ENCODE measurements around the gene LINC01488. TPM values are rescaled to one million over a fixed set of nuclear protein-coding genes. Genes with fewer than 3 reads are reported as not detected.

The LINC01488 gene
- polyA plus RNA-seq, 2 donors, result 0.02 TPM; not detected in 1

DNA sequence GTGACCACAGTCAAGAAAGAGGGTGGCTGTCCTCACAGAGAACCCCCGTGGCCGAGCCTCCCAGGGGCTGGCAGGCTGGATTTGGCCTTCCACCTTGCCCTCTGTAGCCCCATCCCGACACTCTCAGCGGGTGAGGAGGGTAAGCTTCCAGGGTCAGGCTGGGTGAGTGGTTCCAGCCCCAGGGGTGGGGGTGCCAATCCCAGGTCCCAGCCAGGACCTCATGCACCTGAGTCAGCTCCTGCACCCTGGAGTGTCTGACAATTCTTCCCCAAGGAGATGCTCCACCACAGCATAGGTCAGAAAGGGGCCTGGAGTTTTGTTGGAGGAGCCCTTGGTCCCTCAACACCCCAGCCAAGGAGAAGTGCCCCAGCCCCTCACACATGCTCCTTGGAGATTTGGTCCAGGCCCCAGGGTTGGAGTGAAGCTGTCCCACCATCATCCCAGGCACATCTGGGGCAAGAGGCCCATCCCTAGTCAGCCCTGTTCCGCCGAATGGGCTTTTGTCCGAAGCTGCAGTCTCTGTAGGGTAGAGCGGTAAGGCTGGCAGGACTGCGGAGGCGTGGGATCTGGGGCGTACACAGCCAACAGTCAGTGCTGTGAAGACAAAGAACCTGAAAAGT, 8.4 kb downstream of the LINC01488 start:
- no peak overlapping the region for H3K4me3 ChIP-seq (ENCODE audit: low read depth in 1 of 2, low read length in 2 of 2)
- H3K27ac ChIP-seq (ENCODE audit: low read depth in 2 of 2, low read length in 1 of 2), result no peak overlapping the region
- no peaks in the 10 kb centered on the region for H3K27me3 ChIP-seq (ENCODE audit: control insufficient read depth in 1 of 2, insufficient read depth in 2 of 2, low read length in 2 of 2)
- no peaks in the 10 kb centered on the region for H3K36me3 ChIP-seq (ENCODE audit: control insufficient read depth in 2 of 2, insufficient read depth in 2 of 2, low read length in 1 of 2)
- H3K4me1 ChIP-seq (ENCODE audit: control insufficient read depth in 2 of 2, insufficient read depth in 2 of 2, low read length in 1 of 2), result peaks cover 0 to 3% of the 10 kb centered on the region in 2 donors
- H3K9me3 ChIP-seq (ENCODE audit: control insufficient read depth in 2 of 2, insufficient read depth in 1 of 2, low read depth in 1 of 2, low read length in 1 of 2), result no peaks in the 10 kb centered on the region
- WGBS, 2 donors, result 90 to 94% methylated on average over 11 of the region's 11 CpGs

DNA sequence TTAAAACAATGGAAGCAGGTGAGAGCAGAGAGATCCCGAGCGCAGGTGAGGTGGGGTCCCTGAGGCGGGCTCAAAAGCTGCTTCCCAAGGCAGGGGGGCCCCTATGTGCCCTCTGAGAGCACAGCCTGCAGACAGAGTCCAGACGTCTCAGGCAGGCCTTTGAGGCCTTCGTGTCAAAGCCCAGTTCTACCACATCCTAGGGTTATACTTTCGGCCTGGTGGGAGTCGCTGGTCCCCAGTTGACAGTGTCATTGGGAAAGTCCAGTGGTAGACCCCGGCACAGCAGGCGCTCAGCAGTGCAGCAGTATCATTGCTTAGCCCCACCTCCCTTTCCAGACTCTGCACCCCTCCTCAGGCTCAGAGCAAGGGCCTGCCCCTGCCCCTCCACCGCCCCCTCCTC, 9.1 kb downstream of the LINC01488 start:
- 93 to 94% methylated on average over 10 of the region's 10 CpGs for WGBS, 2 donors
- Histone ChIP-seq H3K9me3 (ENCODE audit: control insufficient read depth in 2 of 2, insufficient read depth in 1 of 2, low read depth in 1 of 2, low read length in 1 of 2) (no peaks in the 10 kb centered on the region), H3K36me3 (ENCODE audit: control insufficient read depth in 2 of 2, insufficient read depth in 2 of 2, low read length in 1 of 2) (no peaks in the 10 kb centered on the region), H3K27ac (ENCODE audit: low read depth in 2 of 2, low read length in 1 of 2) (no peak overlapping the region), H3K27me3 (ENCODE audit: control insufficient read depth in 1 of 2, insufficient read depth in 2 of 2, low read length in 2 of 2) (no peaks in the 10 kb centered on the region), H3K4me1 (ENCODE audit: control insufficient read depth in 2 of 2, insufficient read depth in 2 of 2, low read length in 1 of 2) (peaks cover 0 to 3% of the 10 kb centered on the region in 2 donors), H3K4me3 (ENCODE audit: low read depth in 1 of 2, low read length in 2 of 2) (no peak overlapping the region)

DNA sequence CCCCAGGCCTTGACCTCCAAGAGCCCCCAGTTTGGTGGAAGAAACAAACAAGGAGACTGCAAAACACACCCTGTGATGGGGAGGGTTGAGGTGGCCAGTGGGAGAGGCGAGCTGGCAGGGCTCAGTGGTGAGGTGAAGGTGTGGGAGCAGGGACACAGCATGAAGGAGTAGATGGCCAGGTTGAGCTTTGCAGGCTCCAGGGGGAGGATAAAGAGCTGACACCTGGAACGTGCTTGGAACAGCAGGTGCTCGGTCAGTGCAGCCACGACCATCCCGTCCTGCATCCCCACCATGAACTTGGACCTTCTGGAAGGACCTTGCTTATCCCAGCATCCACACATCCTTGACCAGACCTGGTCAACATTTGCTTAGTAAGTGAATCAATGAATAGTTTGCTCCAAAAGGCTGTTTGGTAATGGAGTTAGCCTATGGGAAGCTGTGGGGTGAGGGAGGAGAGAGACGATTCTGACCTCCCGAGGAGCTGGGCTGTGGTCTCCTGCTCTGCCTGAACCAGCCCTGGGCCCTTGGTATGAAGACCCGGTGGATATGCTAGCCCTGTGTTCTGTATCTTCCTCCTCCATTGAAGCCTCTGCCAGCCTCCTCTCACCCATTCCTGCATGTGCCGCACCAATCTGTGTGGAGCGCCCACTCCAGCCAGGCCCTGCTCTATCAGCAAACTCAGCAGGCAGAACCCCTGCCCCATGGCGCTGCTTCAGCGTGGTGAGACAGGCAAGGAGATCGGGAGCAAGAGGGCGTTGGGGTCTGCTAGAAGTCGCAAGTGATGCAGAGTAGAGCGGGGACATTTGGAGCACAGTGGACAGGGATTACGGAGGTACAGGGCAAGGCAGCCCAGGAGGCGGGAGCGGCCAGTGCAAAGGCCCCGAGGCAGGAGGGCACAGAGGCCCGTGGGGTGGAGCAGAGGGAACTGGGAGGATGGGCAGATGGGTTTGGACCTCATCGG, 9.9 kb downstream of the LINC01488 start:
- Histone ChIP-seq H3K36me3 (ENCODE audit: control insufficient read depth in 2 of 2, insufficient read depth in 2 of 2, low read length in 1 of 2) (no peaks in the 10 kb centered on the region), H3K9me3 (ENCODE audit: control insufficient read depth in 2 of 2, insufficient read depth in 1 of 2, low read depth in 1 of 2, low read length in 1 of 2) (no peaks in the 10 kb centered on the region), H3K27ac (ENCODE audit: low read depth in 2 of 2, low read length in 1 of 2) (no peak overlapping the region), H3K4me3 (ENCODE audit: low read depth in 1 of 2, low read length in 2 of 2) (no peak overlapping the region), H3K27me3 (ENCODE audit: control insufficient read depth in 1 of 2, insufficient read depth in 2 of 2, low read length in 2 of 2) (no peaks in the 10 kb centered on the region), H3K4me1 (ENCODE audit: control insufficient read depth in 2 of 2, insufficient read depth in 2 of 2, low read length in 1 of 2) (peaks cover 0 to 3% of the 10 kb centered on the region in 2 donors)
- WGBS, 2 donors, result 82 to 88% methylated on average over 22 of the region's 22 CpGs

DNA sequence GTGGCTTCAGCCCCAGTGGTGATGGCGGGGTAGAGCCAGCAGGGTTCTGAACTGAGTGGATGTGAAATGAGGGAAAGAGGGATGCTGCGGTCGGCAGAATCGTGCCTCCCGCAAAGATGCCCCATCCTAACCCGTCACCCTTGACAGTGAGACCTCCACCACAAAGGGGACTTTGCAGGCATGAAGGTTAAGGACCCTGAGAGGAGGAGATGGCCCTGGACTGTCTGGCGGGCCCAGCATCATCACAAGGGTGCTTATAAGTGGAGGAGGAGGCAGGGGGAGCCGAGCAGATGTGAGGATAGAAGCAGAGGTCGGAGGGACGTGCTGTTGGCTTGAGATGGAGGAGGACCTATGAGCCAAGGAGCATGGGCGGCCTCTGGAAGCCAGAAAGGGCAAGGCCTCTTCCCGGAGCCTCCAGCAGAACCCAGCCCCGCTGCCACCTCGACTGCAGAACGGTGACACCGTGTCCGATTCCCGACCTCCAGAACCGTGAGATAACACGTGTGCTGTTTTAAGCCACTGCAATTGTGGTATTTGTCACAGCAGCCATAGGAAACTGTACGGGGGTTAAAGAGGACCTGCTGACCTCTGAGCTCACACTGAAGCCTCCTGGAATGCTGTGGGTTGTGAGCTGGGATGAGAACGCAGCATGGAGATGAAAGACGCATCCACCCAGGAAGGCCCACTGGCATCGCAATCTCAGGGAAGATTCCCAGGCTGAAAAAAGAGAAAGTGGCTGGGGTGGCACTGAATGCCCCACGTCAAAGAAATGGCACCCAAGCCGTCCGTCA, 10.9 kb downstream of the LINC01488 start:
- 85 to 86% methylated on average over 27 of the region's 27 CpGs for WGBS, 2 donors
- no peaks in the 10 kb centered on the region for H3K36me3 ChIP-seq (ENCODE audit: control insufficient read depth in 2 of 2, insufficient read depth in 2 of 2, low read length in 1 of 2)
- no peak overlapping the region for H3K4me3 ChIP-seq (ENCODE audit: low read depth in 1 of 2, low read length in 2 of 2)
- peaks cover 0 to 3% of the 10 kb centered on the region in 2 donors for H3K4me1 ChIP-seq (ENCODE audit: control insufficient read depth in 2 of 2, insufficient read depth in 2 of 2, low read length in 1 of 2)
- no peaks in the 10 kb centered on the region for H3K27me3 ChIP-seq (ENCODE audit: control insufficient read depth in 1 of 2, insufficient read depth in 2 of 2, low read length in 2 of 2)
- H3K27ac ChIP-seq (ENCODE audit: low read depth in 2 of 2, low read length in 1 of 2), result no peak overlapping the region
- no peaks in the 10 kb centered on the region for H3K9me3 ChIP-seq (ENCODE audit: control insufficient read depth in 2 of 2, insufficient read depth in 1 of 2, low read depth in 1 of 2, low read length in 1 of 2)

DNA sequence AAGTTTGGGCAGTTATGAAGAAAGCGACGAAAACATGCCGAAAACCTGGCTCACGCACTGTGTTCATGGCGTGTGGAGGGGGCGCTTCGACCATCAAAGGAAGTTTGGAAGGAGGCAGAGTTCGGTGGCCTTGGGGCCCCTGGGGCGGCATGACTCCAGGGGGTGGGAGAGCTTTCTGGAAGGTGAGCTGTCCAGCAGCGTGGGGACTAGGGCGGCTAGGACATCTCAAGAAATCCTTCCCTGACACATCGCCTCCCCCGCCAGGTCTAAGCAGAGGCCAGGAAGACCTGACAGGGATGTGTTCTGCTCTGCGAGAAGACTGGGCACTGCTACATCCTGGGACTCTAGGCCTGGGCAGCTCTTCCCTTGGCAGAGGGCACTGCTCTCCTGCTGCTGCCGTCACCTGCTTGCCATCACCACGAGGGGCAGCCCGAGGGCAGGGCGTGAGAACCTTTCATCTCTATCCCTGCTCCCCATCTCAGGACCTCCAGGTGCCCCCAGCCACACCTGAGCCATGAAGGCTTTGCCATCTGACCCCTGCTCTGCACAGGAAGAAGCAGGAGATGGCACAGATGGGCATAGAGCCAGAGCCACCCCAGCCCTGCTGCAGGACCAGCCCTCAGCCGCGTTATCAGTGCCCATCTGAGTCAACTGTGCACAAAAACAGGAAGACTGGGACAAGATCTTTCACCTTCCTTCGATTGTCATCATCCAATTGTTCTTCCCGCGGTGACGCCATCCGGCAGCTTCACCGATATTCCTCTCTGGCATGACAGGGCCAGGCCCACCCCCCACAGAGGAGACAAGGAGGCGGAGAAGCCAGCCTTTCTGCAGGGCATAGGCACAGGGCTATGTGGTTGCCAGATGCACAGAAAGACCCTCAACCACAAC, 12.7 kb downstream of the LINC01488 start:
- H3K36me3 ChIP-seq (ENCODE audit: control insufficient read depth in 2 of 2, insufficient read depth in 2 of 2, low read length in 1 of 2), result no peaks in the 10 kb centered on the region
- H3K4me3 ChIP-seq (ENCODE audit: low read depth in 1 of 2, low read length in 2 of 2), result no peak overlapping the region
- no peak overlapping the region for H3K27ac ChIP-seq (ENCODE audit: low read depth in 2 of 2, low read length in 1 of 2)
- no peaks in the 10 kb centered on the region for H3K9me3 ChIP-seq (ENCODE audit: control insufficient read depth in 2 of 2, insufficient read depth in 1 of 2, low read depth in 1 of 2, low read length in 1 of 2)
- H3K4me1 ChIP-seq (ENCODE audit: control insufficient read depth in 2 of 2, insufficient read depth in 2 of 2, low read length in 1 of 2), result peaks cover 0 to 3% of the 10 kb centered on the region in 2 donors
- H3K27me3 ChIP-seq (ENCODE audit: control insufficient read depth in 1 of 2, insufficient read depth in 2 of 2, low read length in 2 of 2), result no peaks in the 10 kb centered on the region
- 83 to 84% methylated on average over 27 of the region's 27 CpGs for WGBS, 2 donors

DNA sequence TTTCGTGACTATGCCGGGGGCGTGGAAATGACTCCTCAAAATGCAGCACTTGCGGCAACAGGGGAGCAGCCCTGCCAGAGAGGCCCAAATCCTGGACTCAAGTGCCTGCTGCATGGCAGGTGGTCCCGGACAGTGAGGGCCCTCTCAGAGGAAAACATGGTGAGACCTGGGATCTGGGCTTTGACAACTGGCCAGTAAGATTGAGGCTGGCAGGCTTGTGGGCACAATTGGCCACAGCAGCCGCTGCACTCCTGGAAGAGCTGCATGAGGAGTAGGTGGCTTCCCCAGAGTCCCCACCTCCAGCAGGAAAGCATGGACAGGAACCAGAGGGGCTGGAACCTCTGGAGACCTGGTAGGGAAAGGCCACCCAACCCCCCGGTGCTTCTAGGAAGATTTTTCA, 13.4 kb downstream of the LINC01488 start:
- Histone ChIP-seq H3K27ac (ENCODE audit: low read depth in 2 of 2, low read length in 1 of 2) (no peak overlapping the region), H3K9me3 (ENCODE audit: control insufficient read depth in 2 of 2, insufficient read depth in 1 of 2, low read depth in 1 of 2, low read length in 1 of 2) (no peaks in the 10 kb centered on the region), H3K4me3 (ENCODE audit: low read depth in 1 of 2, low read length in 2 of 2) (no peak overlapping the region), H3K36me3 (ENCODE audit: control insufficient read depth in 2 of 2, insufficient read depth in 2 of 2, low read length in 1 of 2) (no peaks in the 10 kb centered on the region), H3K27me3 (ENCODE audit: control insufficient read depth in 1 of 2, insufficient read depth in 2 of 2, low read length in 2 of 2) (no peaks in the 10 kb centered on the region), H3K4me1 (ENCODE audit: control insufficient read depth in 2 of 2, insufficient read depth in 2 of 2, low read length in 1 of 2) (peaks cover 0 to 4% of the 10 kb centered on the region in 2 donors)
- WGBS, 2 donors, result 89 to 90% methylated on average over 7 of the region's 7 CpGs

DNA sequence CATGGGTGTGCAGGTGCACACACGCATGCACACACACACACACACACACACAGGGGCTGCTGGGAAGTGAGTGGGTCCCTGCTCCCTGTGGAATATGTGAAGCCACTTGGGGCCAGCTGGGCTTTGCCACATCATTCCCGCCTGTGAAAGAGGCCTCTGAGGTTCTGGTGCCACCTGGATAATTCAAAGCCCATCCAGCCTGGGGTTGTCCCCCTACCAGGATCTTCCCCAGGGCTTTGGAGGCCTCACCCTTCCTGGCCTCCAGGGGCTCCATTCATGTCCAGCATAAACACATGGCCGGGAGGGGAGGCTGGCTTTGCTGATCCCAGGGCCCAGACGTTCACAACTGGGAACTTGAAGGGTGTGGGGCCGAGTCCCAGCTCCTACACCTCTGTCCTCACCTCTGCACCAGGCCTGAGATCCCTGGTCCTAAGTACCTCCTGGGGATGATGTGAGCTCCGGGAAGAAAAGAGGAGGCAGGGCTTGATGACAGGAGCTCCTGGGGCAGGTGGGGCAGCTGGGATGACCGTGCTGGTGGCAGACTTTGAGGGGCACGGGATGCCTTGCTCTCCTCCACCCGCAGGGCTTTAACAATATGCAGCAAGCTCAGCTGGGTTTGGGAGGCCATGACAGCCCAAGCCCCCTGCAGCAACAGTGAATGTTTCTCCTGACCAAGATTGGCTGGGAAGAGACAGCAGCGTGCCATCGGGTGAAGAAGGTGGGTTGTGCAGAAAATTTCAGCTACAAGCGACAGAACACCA, 14.2 kb downstream of the LINC01488 start:
- no peak overlapping the region for H3K4me3 ChIP-seq (ENCODE audit: low read depth in 1 of 2, low read length in 2 of 2)
- H3K9me3 ChIP-seq (ENCODE audit: control insufficient read depth in 2 of 2, insufficient read depth in 1 of 2, low read depth in 1 of 2, low read length in 1 of 2), result no peaks in the 10 kb centered on the region
- no peak overlapping the region for H3K27ac ChIP-seq (ENCODE audit: low read depth in 2 of 2, low read length in 1 of 2)
- H3K4me1 ChIP-seq (ENCODE audit: control insufficient read depth in 2 of 2, insufficient read depth in 2 of 2, low read length in 1 of 2), result peaks cover 2 to 10% of the 10 kb centered on the region in 2 donors
- WGBS, 2 donors, result 85 to 89% methylated on average over 12 of the region's 12 CpGs
- H3K36me3 ChIP-seq (ENCODE audit: control insufficient read depth in 2 of 2, insufficient read depth in 2 of 2, low read length in 1 of 2), result no peaks in the 10 kb centered on the region
- no peaks in the 10 kb centered on the region for H3K27me3 ChIP-seq (ENCODE audit: control insufficient read depth in 1 of 2, insufficient read depth in 2 of 2, low read length in 2 of 2)

DNA sequence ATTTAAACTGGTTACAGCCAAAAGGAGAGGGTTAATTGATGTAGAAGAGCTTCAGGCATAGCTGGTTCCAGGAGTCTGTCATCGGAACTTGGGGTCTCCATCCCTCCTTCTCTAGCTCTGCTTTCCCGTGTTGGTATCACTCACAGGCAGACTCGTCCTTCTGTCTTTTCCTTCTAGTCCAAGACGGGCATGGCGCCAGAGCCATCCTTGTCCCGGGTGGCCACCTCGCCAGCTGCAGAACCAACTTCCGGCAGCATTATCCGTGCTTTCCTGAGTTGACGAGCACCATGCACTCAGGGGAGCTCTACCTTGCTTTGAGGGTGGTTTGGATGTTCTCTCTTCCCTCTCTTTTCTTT, 14.7 kb downstream of the LINC01488 start:
- Histone ChIP-seq H3K9me3 (ENCODE audit: control insufficient read depth in 2 of 2, insufficient read depth in 1 of 2, low read depth in 1 of 2, low read length in 1 of 2) (no peaks in the 10 kb centered on the region), H3K36me3 (ENCODE audit: control insufficient read depth in 2 of 2, insufficient read depth in 2 of 2, low read length in 1 of 2) (no peaks in the 10 kb centered on the region), H3K4me3 (ENCODE audit: low read depth in 1 of 2, low read length in 2 of 2) (no peak overlapping the region), H3K27ac (ENCODE audit: low read depth in 2 of 2, low read length in 1 of 2) (no peak overlapping the region), H3K4me1 (ENCODE audit: control insufficient read depth in 2 of 2, insufficient read depth in 2 of 2, low read length in 1 of 2) (peaks cover 5 to 11% of the 10 kb centered on the region in 2 donors), H3K27me3 (ENCODE audit: control insufficient read depth in 1 of 2, insufficient read depth in 2 of 2, low read length in 2 of 2) (no peaks in the 10 kb centered on the region)
- WGBS, 2 donors, result 89 to 90% methylated on average over 10 of the region's 10 CpGs
